DMS53 treated with DMSO at 0.1 percent for 48 hours (cell line): ENCODE measurements around the gene MAMDC4.
"Not testable (repeated sequence)": the region's sequence is repeated elsewhere in the genome, so short reads cannot be mapped to it uniquely, and the experiment has no call there.

Source experiments
- DNase-seq: peaks from one replicate; lab custom pipeline; 2025; ENCODE audit not compliant: unreplicated experiment; lab: John Stamatoyannopoulos, UW

Gene MAMDC4

DNA sequence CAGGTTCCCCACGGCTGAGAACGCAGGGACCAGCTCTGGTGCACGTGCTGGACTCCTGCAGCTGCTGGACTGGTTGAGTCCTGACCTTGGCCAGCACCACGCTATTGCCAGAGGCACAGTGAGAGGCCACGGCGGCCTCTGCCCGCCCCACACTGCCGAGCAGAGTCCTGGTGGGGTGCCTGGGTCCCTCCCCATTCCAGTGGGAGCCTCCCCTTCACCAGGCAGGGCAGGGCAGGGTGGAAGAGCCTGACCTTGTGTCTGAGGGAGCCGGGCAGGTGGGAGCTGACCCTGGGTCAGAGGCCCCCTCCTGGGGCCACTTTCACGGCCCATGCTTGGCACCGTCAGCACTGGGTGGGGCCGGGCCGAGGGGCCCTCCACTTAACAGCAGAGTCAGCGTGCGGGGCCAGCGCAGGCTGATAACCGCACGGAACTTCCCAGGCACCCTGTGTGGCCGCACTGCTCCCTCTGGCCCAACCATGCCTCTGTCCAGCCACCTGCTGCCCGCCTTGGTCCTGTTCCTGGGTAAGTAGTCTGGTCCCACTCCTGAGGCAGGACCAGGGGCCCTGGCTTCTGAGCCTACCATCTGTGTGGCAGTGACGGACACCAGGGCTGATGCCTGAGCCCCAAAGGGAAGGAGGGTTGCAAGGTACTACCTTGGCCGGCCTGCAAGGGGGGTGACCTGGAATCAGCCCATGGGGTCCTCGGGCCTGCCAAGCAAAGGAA, at the start of gene MAMDC4:
Gene MAMDC4, plus strand, starts transcription at position 406 of the 723 bp plus-strand sequence. Its CDS starts 71 bp downstream, at position 477.
- no peak for DNase-seq

DNA sequence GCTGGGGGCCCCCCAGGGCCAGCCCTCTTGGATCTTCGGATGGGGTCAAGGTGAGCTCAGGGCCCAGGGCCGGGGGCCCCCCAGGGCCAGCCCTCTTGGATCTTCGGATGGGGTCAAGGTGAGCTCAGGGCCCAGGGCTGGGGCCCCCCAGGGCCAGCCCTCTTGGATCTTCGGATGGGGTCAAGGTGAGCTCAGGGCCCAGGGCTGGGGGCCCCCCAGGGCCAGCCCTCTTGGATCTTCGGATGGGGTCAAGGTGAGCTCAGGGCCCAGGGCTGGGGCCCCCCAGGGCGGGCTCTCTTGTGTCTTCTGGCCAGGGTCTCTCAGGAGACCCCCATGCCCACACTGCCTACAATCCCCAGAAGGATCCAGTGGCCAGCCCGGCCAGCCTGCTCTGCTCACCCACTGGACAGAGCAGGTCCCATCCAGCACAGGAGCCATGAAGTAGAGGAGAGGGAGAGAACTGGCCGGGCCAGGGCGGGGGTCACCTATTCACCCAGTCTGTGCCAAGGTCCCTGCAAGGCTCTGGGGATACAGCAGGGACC, 49.1 kb upstream of the MAMDC4 start:
- DNase-seq = not testable (repeated sequence)

DNA sequence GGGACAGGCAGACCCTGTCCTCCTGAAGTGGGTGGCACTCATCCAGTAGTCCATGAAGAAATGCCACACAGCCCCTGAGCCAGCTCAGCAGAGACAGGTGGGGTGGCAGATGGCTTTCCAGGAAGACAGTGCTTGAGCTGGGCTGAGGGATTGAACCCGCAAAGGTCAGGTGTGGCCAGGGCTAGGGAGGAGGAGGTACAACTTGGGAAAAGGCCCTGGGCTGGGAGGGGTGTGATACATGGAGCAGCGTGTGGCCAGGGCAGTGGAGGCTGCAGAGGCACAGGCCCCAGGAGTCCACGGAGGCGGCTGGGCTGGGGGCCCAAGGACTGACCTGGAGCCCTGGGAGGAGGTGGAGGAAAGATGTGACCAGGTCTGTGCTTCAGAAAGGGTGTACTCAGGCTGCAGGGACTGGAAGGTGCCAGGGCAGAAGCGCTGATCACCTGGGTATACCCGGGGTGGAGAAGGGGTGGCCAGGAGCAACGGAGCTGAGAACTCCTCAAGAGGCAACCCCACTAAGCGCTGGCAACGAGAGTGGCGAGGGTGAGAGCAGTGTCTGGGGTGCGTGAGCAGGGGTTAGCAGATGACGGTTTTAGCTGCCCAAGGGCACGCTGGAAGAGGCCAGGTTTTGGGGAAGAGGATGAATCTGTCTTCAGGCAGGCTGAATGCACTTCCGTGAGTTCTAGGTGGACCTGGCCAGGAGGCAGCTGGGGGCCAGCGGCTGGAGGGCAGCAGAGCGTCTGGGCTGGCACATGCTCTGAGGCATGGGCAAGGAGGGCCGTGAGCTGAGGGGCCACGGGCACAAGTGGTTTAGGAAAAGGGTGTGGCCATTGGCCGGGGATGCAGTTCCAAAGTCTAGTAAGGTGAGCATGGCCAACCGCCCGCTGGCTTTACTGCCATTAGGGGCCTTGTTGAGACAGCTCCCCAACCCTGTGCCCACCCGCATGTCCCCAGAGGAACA, 48.3 kb upstream of the MAMDC4 start:
- no peak for DNase-seq

DNA sequence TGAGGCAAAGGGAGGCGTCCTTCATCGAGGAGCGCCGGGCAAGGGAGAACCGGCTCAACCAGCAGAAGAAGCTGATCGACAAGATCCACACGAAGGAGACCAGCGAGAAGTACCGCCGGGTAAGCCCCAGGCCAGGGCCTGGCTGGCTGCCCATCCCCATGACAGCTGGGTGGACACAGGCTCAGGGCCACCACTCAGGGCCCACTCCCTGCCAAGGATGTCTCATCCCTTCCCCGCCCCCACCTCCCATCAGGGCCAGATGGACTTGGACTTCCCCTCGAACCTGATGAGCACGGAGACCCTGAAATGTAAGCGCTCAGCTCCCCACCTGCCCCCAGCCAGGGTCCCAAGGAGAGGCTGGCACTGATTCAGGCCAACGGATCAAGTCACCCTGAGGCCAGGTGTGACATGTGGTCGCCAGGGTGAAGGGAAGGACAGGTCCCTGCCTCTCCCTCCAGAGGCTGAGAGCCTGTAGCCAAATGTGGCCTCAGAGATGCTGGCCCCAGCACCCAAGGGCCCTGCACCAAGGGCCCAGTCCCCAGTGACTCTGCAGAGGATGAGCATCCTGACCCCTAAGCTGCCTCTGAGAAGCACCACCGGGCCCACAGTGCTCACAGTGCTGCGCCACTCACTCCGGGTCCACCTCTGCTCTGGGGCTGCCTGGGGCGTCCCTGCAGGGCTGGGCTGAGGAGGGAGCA, 47.5 kb upstream of the MAMDC4 start:
- DNase-seq = no peak

DNA sequence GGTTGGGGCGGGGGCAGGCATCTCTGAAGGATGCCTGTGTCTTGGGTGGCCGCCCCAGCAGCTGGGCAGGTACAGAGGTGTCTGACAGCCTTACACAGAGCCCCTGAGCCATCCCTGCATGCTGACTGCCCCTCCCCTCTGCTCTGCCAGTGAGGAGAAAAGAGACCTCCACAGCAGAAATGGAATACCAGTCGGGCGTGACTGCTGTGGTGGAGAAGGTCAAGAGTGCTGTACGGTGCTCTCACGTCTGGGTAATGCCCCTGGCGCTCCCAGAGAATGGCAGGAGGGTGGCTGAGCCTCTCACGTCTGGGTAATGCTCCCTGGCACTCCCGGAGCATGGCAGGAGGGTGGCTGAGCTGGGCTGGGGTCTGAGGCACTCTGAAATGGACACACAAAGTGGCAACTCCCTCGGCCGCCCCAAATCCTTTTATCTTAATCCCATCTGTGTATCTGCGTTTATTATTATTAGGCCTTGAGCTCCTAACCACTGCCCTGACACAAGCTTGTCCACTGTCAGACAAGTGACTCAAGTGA, 46.9 kb upstream of the MAMDC4 start:
- DNase-seq = no peak

DNA sequence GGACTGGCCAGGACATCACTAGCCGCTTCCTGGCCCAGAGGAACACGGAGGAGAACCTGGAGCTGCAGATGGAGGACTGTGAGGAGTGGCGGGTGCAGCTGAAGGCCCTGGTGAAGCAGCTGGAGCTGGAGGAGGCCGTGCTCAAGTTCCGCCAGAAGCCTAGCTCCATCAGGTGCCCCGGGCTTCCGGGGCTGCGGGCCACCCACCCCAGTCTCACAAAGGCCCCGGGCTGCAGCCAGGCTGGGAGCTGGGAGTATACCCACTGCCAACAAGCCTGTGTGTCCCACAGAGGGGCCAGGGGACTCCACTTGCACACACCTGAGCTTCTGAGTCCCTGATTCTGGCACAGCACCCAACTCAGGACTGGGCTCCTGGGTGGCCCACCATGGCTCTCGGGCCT, 46.1 kb upstream of the MAMDC4 start:
- DNase-seq = no peak

DNA sequence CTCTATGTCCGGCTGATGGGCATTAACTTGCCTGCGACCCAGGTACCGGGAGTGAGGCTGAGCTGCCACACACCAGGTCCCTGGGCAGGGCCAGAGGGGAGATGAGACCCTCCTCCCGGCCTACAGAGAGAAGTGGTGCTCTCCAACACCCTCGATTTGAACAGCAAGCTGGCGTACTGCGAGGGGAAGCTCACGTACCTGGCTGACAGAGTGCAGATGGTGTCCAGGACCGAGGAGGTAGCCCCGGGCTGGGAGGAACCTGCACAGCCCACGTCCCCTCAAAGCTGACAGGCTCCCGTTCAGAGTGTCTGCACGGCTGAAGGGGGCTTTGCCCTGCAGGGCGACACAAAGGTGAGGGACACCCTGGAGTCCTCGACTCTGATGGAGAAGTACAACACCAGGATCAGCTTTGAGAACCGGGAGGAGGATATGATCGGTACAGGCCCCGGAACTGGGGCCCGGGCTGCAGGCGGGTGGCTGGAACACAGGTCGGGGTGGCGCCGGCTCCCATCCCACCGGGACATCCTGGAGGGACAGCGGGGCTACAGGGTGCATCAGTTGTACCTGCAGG, 45.4 kb upstream of the MAMDC4 start:
- no peak for DNase-seq

DNA sequence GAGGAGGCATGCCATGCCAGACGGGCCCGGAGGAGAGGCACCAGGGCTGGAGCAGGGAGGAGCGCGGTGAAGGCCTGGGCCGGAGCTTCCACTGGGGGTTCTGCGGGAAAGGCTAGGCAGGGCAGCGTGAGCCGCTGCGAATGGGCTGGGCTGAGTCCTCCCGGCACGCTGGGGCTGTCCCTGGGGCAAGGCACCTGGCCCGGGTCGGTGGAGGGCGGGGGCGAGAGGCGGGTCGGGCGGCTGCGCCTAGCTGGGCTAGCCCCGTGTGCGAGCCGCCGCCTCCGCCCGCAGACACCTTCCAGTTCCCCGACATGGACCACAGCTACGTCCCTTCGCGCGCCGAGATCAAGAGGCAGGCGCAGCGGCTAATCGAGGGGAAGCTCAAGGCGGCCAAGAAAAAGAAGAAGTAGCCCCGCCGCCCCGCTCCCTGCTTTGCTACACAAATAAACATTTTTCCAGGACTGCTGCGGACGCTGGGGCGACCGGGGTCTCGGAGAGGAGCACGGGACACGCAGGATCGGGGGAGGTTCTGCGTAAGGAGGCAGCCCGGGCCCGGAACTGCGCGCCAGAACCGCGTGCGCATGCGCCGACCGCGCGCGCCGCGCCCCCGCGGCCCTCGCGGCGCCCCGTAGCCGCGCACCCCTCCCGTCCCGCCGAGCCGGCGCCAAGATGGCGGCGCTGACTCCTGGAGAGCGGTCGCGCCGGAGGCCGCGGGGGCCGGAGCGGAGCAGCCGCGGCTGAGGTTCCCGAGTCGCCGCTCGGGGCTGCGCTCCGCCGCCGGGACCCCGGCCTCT, 44.7 kb upstream of the MAMDC4 start, which contains the start of gene RABL6:
Gene RABL6, plus strand, starts transcription at position 668 of the 794 bp plus-strand sequence. CDS start 249 bp downstream, outside the sequence.
- peak; percentile 35 for DNase-seq

DNA sequence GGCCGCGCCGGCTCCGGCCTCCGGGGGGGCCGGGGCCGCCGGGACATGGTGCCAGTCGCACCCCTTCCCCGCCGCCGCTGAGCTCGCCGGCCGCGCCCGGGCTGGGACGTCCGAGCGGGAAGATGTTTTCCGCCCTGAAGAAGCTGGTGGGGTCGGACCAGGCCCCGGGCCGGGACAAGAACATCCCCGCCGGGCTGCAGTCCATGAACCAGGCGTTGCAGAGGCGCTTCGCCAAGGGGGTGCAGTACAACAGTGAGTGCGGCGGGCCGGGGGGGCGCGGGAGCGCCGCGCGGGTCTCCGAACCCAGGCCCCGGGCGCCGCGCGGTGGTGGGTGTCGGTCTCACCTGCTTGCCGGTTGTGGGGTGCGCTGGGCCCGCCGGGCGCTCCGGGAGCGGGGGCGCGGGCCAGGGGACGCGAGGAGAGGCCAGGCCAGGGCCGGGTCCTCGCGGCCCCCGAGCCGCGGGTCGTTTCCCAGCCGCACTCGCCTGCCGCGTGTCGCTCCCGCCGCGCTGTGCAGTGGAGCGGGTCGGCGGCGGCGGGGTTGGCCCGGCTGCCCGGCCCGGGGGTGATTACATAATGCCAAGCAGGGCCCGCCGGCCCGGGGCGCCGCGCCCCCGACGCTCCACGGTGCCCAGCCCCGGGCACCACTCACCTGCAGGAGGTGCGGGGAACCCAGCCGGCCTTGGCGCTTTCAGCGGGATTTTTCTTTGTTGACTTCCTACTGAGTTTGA, 43.9 kb upstream of the MAMDC4 start:
- DNase-seq = no peak

DNA sequence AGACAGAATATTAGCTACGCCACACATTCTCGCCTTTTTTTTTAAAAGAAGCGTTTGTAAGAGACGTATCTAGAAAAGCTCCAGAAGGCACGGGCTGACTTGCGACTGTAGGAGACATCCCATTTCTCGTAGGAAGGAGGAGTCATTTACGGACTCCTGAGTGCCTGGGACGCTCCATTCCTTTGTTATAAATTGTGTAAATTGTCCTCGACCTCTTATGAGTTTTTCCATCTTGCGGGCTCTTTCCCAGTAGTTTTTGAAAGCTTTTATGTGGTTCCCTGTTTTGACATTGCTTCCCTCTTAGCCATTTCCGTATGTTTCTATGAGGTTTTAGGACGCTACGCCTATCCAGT, 43.4 kb upstream of the MAMDC4 start:
- no peak for DNase-seq

DNA sequence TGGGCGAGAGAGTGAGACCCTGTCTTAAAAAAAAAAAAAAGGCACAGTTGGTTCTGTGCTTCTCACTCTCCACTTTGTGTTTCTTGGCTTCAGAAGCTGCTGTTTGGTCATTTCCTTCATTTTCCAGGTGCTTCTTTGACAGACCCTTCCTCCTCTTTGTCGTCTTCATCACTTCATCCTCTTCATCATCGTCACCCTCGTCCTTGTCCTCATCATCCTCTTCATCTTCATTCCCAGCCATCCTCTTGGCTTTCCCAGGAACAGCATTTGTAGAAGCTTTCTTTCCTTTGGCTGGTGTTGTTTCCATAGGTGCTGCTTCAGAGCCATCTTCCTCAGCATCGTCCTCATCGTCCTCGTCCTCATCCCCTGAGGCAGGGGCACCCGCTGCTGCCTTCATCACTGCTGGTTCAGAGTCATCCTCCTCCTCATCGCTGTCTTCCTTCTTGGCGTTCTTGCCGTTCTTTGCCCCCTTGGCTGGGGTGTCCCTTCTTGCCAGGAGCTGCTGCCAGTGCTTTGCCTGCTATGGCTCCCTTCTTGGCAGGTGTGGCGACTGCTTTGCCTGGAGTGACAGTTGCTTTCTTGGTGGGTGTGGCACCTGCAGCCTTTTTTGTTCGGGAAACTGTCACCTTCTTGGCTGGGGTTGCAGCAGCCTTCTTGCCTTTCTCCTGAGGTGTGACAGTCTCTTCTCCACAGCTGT, 37.3 kb upstream of the MAMDC4 start:
- DNase-seq = no peak

DNA sequence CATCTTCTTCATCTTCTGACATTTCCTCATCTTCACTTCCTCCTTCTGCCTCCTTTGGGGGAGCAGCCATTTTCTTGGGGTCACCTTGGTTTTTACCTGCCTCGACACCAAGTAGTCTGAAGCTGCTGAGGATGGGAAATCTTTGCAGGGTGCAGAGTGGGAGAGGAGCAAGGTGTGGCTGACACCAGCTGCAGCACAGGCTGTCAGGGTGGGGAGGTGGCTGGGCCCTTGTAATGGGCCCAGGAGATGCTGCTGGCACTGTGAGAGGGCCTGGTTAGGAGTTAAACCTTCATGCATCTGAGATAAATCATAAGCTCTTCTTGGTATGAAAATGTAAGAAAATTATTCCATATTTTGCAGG, 36.7 kb upstream of the MAMDC4 start:
- no peak for DNase-seq

DNA sequence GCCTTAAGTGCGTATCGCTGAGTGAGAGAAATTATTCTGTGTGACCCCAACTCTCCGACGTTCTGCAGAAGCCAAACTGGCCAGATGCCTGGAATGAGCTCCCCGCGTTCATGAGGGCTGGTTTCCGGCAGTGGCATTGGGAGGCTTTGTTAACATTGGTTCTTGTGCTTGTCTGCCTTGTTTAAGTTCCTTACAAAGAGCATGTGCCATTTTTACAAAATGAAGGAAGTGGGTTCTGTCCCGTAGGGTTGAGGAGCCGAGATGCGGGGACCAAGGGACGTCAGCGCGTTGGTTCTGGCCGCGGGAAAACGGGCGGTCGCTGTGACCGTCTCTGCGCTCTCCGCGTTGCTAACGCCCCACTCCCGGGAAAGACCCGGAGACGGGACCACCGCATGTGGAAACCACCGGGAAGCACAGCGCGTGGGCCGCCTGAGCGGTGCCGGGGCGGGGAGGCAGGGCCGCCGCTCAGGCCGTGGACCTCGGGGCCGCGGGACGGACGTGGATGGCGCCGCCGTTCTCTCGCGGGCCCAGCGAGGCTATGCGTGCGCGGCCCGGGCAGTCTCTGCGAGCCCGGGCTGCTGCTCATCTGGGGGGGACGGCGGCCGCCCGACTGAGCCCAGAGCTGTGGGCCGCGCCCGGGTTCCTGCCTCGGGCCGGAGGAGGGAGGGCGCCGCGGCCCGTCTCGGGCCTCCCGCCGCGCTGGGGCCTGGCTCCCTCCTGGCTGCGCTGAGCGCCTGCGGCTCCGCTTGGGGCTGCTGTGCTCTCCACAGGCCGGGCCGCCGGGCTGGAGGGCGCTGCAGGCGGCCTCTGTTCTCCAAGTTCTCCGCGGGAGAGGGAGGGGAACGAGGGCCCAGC, 30.9 kb upstream of the MAMDC4 start:
- DNase-seq = no peak

DNA sequence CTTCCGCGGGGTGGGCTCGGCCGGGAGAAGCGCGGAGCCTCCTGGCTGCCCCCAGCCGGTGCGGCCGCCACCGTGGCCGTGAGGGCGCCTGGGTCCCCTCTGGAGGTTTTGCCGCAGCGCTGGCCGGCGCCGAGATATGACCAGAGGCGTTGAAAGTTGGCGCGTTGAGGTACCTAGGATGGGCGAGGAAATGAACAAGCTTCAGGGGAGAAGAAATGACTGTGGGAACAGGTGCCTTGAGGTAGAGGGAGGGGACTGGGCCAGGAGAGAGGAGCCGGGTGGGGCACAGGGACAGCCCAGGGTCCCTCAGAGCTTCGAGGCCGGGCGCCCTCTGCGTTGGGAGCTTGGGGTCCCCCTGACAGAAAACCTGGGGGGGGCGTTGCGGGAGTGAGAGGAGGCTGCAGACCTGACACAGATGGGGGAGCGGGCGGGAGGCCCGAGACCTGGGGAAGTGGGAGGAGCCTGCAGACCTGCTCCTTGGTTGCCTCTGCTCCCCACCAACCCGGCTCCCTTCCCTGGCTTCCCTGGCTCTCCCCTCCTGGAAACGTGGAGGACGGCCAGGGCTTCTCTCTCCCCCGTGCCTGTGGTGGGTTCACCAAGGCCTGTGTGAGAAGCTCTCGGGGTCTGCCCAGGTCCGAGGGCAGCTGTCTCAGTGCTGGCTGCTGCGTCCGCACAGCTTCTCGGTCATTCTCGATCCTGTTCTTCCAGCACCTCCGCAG, 30.2 kb upstream of the MAMDC4 start:
- no peak for DNase-seq

DNA sequence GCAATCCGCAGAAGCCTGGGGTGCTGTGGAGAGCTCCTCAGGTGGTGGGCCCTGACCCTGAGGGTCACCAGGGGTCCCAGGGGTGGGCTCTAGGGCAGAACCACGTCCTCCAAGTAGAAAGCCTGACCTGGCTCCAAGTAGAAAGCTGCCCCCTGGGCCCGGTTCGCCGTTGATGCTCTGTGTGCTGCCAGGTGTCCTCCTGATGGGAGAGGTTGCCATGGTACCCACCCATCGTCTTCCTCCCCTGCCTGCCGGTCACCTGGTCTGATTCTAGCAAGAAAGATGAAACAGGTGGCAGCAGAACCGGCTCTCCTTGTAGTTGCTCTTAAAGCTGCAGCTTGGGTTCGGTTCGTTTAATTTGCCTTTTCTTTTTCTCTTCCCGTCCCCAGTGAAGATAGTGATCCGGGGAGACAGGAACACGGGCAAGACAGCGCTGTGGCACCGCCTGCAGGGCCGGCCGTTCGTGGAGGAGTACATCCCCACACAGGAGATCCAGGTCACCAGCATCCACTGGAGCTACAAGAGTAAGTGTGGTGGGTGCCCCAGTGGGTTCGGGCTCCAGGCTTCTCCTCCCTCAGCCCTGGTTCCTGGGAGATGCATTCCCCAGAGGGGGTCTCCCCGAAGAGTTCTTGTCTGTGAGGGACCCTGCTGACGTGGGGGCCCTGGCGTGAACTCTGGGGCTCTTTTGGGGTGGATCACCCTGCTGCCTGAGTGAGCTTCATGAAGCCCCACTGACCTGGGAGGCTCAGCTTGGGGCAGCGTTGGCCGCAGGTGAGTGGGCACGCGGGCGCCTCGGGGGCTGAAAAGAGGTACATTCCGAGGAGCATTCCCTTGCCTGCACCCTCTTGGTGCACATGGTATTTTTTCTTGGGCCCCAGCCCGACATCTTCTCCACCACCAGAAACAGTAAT, 28.8 kb upstream of the MAMDC4 start:
- DNase-seq = no peak
